Chondrocyte (in vitro differentiated cells): Measurements from ENCODE around the gene SMIM28. TPM values are rescaled to one million over a fixed set of nuclear protein-coding genes. Genes with fewer than 3 reads are reported as not detected.
"Not testable (repeated sequence)": the region's sequence is repeated elsewhere in the genome, so short reads cannot be mapped to it uniquely, and the experiment has no call there.

ENCODE experiments used
- DNase-seq: peaks from one replicate; pipeline ENCODE4 v3.0.0; 2021; ENCODE audit warnings: mixed read lengths, low spot score
- H3K27ac Mint-ChIP-seq: one replicate; pipeline ENCODE4 v1.8.0; 2021; ENCODE audit warnings: mild to moderate bottlenecking, moderate library complexity, mixed read lengths; ENCODE audit not compliant: unreplicated experiment
- H3K27me3 Mint-ChIP-seq: 2 replicates; pipeline ENCODE4 v1.8.0; 2021; ENCODE audit warnings: low read depth, mixed read lengths
- H3K36me3 Mint-ChIP-seq: 2 replicates; pipeline ENCODE4 v1.8.0; 2021; ENCODE audit warnings: low read depth, mixed read lengths
- H3K4me1 Mint-ChIP-seq: 2 replicates; pipeline ENCODE4 v1.8.0; 2021; ENCODE audit warnings: low read depth, mild to moderate bottlenecking, mixed read lengths
- H3K4me3 Mint-ChIP-seq: one replicate; pipeline ENCODE4 v1.8.0; 2021; ENCODE audit warnings: mild to moderate bottlenecking, moderate library complexity, mixed read lengths; ENCODE audit not compliant: unreplicated experiment
- H3K9me3 Mint-ChIP-seq: 2 replicates; pipeline ENCODE4 v1.8.0; 2021; ENCODE audit warnings: low read depth, mixed read lengths
- CTCF ChIP-seq: fragments of 200-600 bp; sonication (generic); IDR thresholded peaks from 2 replicates; pipeline ENCODE4 v1.5.0; 2021; ENCODE audit warnings: antibody characterized with exemption, mild to moderate bottlenecking, moderate library complexity
- total RNA-seq: library from RNA; stranded (reverse); gene quantifications from 3 replicates; pipeline ENCODE4 v1.2.1, GENCODE V29; 2021

SMIM28 gene
- total RNA-seq, 1 donor from 2014 or later: not detected

DNA sequence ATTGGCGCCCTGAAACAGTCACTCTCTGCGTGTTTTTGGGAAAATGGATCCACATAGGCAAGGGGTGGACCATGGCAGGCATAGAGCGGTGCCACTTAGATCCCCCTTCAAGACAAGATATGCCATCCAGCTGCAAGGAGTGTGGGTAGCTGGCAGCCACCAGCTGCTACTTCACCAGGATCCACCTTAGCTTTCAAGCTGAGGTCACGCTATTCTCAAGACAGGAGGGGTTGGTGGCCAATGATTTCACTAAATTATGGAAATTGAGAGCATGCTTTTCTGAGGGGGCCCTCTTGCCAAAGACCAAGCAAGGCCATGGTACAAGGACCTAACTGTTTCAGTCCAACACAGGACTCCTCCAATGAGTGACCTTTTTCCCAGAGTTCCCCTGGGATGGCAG lies 42.7 kb downstream of the SMIM28 start:
- Mint-ChIP-seq H3K4me1 (peaks cover 5% of the 10 kb centered on the region), H3K36me3 (peaks cover 8% of the 10 kb centered on the region), H3K9me3 (peaks cover 5% of the 10 kb centered on the region), H3K27me3 (no peaks in the 10 kb centered on the region), H3K27ac (no peak overlapping the region), H3K4me3 (no peak overlapping the region)
- no peak for TF ChIP-seq CTCF
- no peak for DNase-seq

DNA sequence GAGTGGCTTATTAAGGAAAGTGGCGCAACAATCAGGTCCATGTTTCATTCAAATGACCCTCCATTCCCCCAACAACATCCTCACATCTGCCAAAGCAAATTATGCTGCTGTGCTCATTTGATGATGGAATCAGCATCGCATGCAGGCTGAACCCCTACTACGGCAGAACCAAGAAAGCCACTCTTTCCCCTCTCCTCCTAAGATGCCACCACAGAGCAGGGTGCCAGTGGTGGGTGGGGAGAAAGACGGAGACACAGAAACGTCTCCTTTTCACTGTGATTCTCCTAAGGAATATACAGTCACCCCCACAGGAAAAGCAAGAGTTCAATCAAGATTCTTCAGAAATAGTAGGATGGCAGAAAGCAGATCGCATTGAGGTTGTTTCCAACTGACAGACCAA lies 43.4 kb downstream of the SMIM28 start:
- no peaks in the 10 kb centered on the region for H3K27me3 Mint-ChIP-seq
- no peak overlapping the region for H3K4me3 Mint-ChIP-seq
- peaks cover 5% of the 10 kb centered on the region for H3K4me1 Mint-ChIP-seq
- no peak for DNase-seq
- peaks cover 8% of the 10 kb centered on the region for H3K36me3 Mint-ChIP-seq
- TF ChIP-seq CTCF: no peak
- peaks cover 5% of the 10 kb centered on the region for H3K9me3 Mint-ChIP-seq
- no peak overlapping the region for H3K27ac Mint-ChIP-seq

- Mint-ChIP-seq H3K4me1 (peaks cover 5% of the 10 kb centered on the region), H3K9me3 (peaks cover 5% of the 10 kb centered on the region), H3K27me3 (no peaks in the 10 kb centered on the region), H3K4me3 (no peak overlapping the region), H3K36me3 (peaks cover 8% of the 10 kb centered on the region), H3K27ac (no peak overlapping the region)
- TF ChIP-seq CTCF: no peak
- no peak for DNase-seq
Measured at GRCh38 chr6:138421608-138422007, 43.9 kb downstream of the SMIM28 start.

DNA sequence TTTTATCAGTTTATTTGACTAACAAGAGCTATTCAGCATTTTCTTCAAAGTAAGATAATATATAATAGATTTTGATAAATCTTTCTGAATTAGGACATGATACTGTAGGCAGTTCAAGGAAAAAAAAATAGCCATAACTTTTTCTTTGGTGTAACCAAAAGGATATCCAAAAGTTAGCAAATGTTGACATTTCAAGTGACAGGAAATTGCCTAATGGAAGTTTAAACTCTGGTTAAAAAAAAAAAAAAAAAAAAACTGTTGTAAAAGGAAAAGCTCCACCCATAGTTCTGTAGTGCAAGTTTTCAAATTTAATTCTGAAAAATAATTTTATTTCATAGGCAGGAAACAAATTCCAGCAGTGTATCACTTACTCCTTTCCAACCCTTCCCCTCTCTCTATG lies 45.2 kb downstream of the SMIM28 start:
- DNase-seq: no peak
- no peak for TF ChIP-seq CTCF
- Mint-ChIP-seq H3K36me3 (peaks cover 8% of the 10 kb centered on the region), H3K4me3 (no peak overlapping the region), H3K27me3 (no peaks in the 10 kb centered on the region), H3K9me3 (peaks cover 5% of the 10 kb centered on the region), H3K27ac (no peak overlapping the region), H3K4me1 (peaks cover 5% of the 10 kb centered on the region)

DNA sequence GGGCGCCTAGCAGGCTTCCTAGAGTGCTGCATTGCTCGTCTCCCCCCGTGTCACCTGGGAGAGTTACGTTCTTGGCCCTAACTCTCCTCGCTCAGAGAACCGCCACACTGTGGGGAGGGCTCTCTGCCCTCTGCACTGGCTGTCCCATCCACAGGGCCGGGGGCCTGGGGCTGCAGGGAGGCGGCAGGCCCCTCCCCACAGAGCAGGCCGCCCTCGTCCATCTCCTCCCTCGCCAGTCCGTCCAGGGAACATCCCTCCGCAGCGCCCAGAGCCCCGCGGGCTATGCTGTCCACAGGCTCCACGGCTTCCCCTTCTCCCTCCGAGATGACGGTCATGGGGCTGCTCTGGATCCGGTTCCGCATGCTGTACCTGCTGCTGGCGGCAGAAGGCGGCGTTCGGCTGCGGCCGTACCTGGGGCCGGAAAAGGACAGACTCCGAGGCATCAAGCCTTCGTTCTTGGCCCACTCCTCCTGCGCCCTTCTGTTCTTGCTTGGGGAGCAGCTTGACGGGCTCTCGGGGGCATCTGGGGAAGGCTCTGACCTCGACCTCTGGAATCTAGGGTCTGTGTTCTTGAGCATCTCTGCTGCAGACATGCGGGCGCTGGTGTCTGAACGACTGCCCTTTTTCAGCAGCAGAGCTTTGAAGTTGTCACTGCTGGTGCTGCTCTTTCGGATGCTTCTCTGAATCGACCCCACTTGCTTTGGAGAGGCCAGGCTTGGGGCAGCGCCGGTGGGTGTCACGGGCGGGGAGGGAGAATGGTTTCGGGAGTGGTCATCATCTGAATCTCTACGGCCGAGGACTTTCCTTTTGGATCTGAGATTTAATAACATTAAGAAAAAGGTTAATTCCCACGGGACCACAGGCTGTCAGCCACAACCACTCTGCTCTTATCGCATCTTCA lies 46.5 kb downstream of the SMIM28 start:
- H3K27me3 Mint-ChIP-seq: no peaks in the 10 kb centered on the region
- H3K4me1 Mint-ChIP-seq: peaks cover 5% of the 10 kb centered on the region
- TF ChIP-seq CTCF: no peak
- no peak for DNase-seq
- no peak overlapping the region for H3K27ac Mint-ChIP-seq
- H3K36me3 Mint-ChIP-seq: peaks cover 5% of the 10 kb centered on the region
- no peaks in the 10 kb centered on the region for H3K9me3 Mint-ChIP-seq
- H3K4me3 Mint-ChIP-seq: no peak overlapping the region

GRCh38 chr6:138425256-138425655 lies 47.6 kb downstream of the SMIM28 start:
- not testable (repeated sequence) for H3K36me3 Mint-ChIP-seq, DNase-seq, H3K9me3 Mint-ChIP-seq, H3K4me3 Mint-ChIP-seq, H3K4me1 Mint-ChIP-seq, H3K27me3 Mint-ChIP-seq, H3K27ac Mint-ChIP-seq
